GM18499 (cell line): ENCODE data around the gene NCOA1.
"Not testable (repeated sequence)": the region's sequence is repeated elsewhere in the genome, so short reads cannot be mapped to it uniquely, and the experiment has no call there.

Experiments used
- ATAC-seq: cut with Tn5 transposase; IDR thresholded peaks from one replicate; pipeline ENCODE4 v1.9.1; 2021; ENCODE audit warnings: moderate number of reproducible peaks; ENCODE audit not compliant: insufficient read depth, unreplicated experiment

Gene NCOA1

GRCh38 chr2:24473626-24474025 is 17.4 kb upstream of the NCOA1 start:
- no peak for ATAC-seq

- no peak for ATAC-seq
These were observed 17.0 kb upstream of the NCOA1 start for GRCh38 chr2:24474053-24474452.

- no peak for ATAC-seq
These were observed 13.8 kb upstream of the NCOA1 start for GRCh38 chr2:24477229-24477628.

GRCh38 chr2:24478243-24478642 is 12.8 kb upstream of the NCOA1 start:
- no peak for ATAC-seq

- ATAC-seq, result no peak
These were observed 10.8 kb upstream of the NCOA1 start for GRCh38 chr2:24480245-24480644.

GRCh38 chr2:24482251-24482971 is 8.6 kb upstream of the NCOA1 start:
- no peak for ATAC-seq

GRCh38 chr2:24482972-24483300 is 8.1 kb upstream of the NCOA1 start:
- no peak for ATAC-seq

GRCh38 chr2:24484677-24485076 is 6.4 kb upstream of the NCOA1 start:
- not testable (repeated sequence) for ATAC-seq

- ATAC-seq, result no peak
These were observed 5.9 kb upstream of the NCOA1 start for GRCh38 chr2:24485197-24485596.

GRCh38 chr2:24486636-24487205 is 4.3 kb upstream of the NCOA1 start:
- ATAC-seq, result no peak

GRCh38 chr2:24489465-24490180 is 1.4 kb upstream of the NCOA1 start:
- ATAC-seq, result no peak

- no peak for ATAC-seq
These were observed 819 bp upstream of the NCOA1 start for GRCh38 chr2:24490181-24490689.

- ATAC-seq, result peak; percentile 14
These were observed 727 bp downstream of the NCOA1 start for GRCh38 chr2:24491542-24492420.

- ATAC-seq, result no peak
These were observed 1.6 kb downstream of the NCOA1 start for GRCh38 chr2:24492421-24493279.

- ATAC-seq, result no peak
These were observed 2.7 kb downstream of the NCOA1 start for GRCh38 chr2:24493713-24494112.

- no peak for ATAC-seq
These were observed 3.4 kb downstream of the NCOA1 start for GRCh38 chr2:24494410-24494809.

GRCh38 chr2:24495451-24495850 is 4.4 kb downstream of the NCOA1 start:
- no peak for ATAC-seq

GRCh38 chr2:24496959-24497358 is 5.9 kb downstream of the NCOA1 start:
- no peak for ATAC-seq

- ATAC-seq, result no peak
These were observed 6.6 kb downstream of the NCOA1 start for GRCh38 chr2:24497685-24498084.

GRCh38 chr2:24498121-24498520 is 7.1 kb downstream of the NCOA1 start:
- ATAC-seq, result no peak
